GM12864 (cell line): ENCODE results near the gene SLC2A1.
A peak's percentile ranks its signal among the peaks of the same experiment; 100 is the strongest.
"Not testable (repeated sequence)": the region's sequence is repeated elsewhere in the genome, so short reads cannot be mapped to it uniquely, and the experiment has no call there.

ENCODE experiments used
- DNase-seq: peaks from one replicate; pipeline ENCODE4 v3.0.0-alpha.2; 2011; ENCODE audit warnings: low read depth
- H3K4me3 ChIP-seq: 2 replicates; pipeline ENCODE4 v1.5.1; 2011; ENCODE audit warnings: mild to moderate bottlenecking, low read depth, low read length, control low read depth
- TF ChIP-seq, protein P1 (sequence below): IDR thresholded peaks from 2 replicates; pipeline ENCODE4 v1.5.1; 2011; ENCODE audit warnings: low read depth, mild to moderate bottlenecking, moderate library complexity, low read length, control low read depth, inconsistent platforms; ENCODE audit errors: missing control alignments

Gene SLC2A1

DNA sequence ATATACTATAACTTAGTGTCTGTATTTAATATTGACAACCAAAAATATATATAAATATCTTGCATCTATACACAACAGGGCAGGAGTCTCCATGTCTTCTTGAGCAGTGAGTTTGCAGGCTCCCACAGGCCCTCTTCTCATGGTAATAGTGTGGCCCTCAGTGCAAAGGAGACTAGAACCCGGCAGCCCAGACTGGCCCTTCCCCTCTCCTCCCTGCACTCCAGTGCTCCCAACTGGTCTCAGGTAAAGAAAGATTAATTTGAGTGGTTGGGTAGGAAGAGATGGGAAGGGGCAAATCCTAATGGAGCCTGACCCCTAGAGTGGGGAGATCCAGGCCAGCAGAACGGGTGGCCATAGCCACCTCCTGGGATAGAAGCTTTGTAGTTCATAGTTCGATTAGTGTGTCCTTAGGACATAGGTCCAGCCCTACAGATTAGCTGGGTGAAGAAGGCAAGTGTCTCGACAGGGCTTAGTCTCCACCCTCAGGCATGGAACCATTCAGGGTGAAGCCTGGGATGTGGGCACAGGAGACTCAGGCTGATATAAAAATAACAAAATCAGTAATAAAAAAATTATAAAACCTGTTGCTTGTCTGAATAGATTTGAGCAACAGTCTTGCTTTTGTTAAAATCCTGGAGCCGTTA, 32.3 kb downstream of the SLC2A1 start:
- H3K4me3 ChIP-seq, result no peak overlapping the region
- TF ChIP-seq, protein P1, sequence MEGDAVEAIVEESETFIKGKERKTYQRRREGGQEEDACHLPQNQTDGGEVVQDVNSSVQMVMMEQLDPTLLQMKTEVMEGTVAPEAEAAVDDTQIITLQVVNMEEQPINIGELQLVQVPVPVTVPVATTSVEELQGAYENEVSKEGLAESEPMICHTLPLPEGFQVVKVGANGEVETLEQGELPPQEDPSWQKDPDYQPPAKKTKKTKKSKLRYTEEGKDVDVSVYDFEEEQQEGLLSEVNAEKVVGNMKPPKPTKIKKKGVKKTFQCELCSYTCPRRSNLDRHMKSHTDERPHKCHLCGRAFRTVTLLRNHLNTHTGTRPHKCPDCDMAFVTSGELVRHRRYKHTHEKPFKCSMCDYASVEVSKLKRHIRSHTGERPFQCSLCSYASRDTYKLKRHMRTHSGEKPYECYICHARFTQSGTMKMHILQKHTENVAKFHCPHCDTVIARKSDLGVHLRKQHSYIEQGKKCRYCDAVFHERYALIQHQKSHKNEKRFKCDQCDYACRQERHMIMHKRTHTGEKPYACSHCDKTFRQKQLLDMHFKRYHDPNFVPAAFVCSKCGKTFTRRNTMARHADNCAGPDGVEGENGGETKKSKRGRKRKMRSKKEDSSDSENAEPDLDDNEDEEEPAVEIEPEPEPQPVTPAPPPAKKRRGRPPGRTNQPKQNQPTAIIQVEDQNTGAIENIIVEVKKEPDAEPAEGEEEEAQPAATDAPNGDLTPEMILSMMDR, result no peak

DNA sequence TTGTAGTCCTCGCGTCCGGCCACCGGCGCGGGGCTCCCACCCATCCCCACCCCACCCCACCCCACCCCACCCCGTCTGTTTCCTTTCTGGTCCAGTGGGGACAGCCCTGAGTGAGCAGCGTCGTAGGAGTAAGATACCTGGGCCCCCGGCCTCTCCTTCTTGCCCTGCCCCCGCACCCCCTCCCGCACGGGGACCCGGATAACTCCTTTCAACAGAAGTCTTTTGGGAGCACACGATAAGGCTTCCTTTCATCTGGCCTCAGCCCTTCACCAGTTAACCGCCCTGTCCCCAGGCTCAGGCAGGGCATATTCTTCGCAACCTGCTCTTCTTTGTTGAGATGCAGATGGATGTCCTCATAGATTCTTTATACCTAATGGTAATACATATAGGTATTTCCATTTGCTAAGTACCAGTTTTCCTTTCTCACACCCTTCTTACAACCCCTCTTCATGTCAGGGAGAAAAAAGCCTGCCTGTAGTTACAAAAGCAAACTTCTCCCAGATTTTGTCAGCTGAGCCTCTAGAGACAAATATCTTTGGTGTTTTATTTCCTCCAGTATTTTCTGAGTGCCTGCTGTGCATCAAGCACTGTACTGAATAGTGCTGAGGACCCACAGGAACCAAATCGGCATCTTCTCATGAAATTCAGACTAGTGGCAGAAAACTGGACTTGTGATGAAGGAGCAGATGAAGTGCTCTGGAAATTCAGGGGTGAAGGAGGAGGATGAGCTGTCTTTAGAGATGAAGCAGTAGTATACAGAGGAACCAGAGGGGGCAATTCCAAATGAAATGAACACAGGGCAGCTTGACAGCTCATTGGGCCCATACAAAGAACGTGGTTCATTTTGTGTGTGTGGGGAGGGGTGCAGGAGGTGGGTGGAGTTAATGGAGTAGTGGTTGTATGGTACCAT, 33.6 kb downstream of the SLC2A1 start:
- H3K4me3 ChIP-seq, result peak overlapping the region; percentile 61
- no peak for DNase-seq
- TF ChIP-seq, protein P1, result no peak

More for the DNA sequence above, 32.3 kb downstream of the SLC2A1 start:
- DNase-seq, result no peak

DNA sequence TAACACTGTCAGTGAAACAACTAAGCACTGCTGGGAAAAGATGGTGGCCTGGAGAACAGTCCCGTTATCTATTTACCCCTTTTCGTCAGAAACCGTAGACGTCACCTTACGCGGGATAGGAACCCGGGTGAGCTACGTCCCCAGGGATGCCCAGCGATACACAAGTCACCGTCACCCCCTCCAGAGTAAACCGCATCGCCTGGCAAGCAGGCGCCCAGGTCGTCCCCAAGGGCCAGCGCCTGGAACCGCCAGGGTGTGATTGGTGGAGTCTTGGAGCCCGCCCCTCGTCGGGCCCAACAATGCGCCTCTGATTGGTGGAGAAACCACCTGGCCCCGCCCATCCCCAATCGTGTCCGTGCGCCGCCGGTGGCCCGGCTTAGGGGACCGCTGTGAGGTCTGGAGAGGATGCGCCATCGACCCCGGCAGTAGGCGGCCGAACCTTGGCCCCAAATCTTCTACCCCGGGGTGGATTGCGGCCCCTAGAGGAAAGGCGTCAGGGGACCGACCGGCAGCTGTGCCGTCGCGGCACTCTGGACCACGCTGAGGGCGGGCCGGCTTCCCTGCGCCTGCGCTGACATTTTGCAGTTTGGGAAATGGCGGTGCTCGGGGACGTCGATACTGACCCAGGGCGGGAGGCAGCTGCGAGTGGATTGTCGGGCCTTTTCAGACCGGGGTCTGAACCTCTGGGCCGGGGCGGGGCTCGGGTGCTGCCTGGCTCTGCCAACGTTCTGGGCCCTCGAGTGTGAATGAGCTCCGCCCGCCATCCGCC, 34.4 kb downstream of the SLC2A1 start:
- peak overlapping the region; percentile 61 for H3K4me3 ChIP-seq
- DNase-seq, result peak; percentile 71
- TF ChIP-seq, protein P1, result peak; percentile 15

DNA sequence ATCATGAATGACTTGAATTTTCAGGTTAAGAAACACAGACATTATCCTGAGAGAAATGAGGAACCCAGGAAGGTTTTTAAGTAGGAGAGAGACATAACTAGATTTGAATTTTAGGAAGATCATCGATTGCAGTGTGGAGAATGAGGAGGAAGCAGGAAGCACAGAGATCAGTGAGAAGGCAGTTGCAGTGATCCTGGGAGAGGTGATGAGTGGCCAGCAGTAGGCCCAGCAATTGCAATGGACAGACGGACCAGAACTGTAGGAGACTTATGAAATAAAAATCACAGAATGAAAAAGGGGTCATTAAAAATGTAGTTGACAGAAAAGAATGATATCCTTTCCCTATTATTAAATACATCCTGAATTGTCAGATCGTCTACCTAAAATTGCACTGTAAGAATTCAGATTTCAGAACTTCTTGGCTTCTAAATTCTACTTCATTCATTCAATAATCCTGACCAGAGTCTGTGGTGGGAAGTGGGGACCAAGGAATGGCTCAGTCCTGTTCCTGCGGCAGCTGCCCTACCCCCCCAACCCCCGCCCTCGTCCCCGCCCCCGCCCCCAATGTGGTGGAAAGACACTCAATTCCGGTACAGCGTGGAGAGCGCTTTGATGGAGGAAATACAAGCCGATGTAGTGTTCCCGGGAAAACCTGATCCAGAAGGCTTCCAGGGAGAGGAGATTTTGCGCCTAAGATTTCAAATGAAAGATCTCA, 35.1 kb downstream of the SLC2A1 start:
- H3K4me3 ChIP-seq, result peak overlapping the region; percentile 61
- TF ChIP-seq, protein P1, result no peak
- no peak for DNase-seq

- no peak for DNase-seq
- H3K4me3 ChIP-seq, result no peak overlapping the region
- TF ChIP-seq, protein P1, result peak; percentile 89
Observed at GRCh38 chr1:42922687-42923366, 35.8 kb downstream of the SLC2A1 start.

DNA sequence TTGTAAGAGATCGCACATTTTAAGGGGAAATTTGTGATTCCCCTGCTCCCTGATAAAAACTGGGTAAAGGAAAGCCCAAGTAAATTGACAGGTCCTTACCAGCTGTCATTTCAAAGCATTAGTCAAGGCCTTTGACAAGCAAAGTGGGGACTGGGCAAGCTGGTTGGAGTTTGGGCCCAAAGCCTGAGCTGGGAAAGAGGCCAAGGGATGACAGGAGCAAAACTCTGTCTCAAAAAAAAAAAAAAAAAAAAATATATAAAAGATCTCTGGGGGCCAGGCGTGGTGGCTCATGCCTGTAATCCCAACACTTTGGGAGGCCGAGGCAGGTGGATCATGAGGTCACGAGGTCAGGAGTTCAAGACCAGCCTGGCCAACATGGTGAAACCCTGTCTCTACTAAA, 36.9 kb downstream of the SLC2A1 start:
- DNase-seq, result no peak
- TF ChIP-seq, protein P1, result no peak
- H3K4me3 ChIP-seq, result no peak overlapping the region

- DNase-seq, H3K4me3 ChIP-seq: not testable (repeated sequence)
Observed at GRCh38 chr1:42919651-42920050, 39.0 kb downstream of the SLC2A1 start.
